Spleen (tissue), 11 donors: ENCODE data around the gene PTPDC1. TPM values are rescaled to one million over a fixed set of nuclear protein-coding genes. Genes with fewer than 3 reads are reported as not detected.

Source experiments
- DNase-seq: peaks from one replicate; pipeline ENCODE4 v3.0.0-alpha.2; 2020
- H3K27ac ChIP-seq, 8 donors: fragments of 200-600 bp; sonication (generic) in 7 of 8; 1 replicate in 4 of 8; 2 replicates in 4 of 8; pipeline versions ENCODE4 v1.5.0 to v1.8.0; 2016 to 2021; ENCODE audit warnings: inconsistent platforms in 4 of 8, mild to moderate bottlenecking in 4 of 8, moderate library complexity in 1 of 8
- H3K27me3 ChIP-seq, 7 donors: fragments of 200-600 bp; sonication (generic) in 6 of 7; replicated peaks in 1 of 7; 1 replicate in 4 of 7; 2 replicates in 3 of 7; pipeline versions ENCODE4 v1.5.0 to v1.8.0; 2016 to 2021; ENCODE audit warnings: inconsistent platforms in 3 of 7, mild to moderate bottlenecking in 1 of 7
- H3K36me3 ChIP-seq, 6 donors: fragments of 200-600 bp; sonication (generic) in 5 of 6; 1 replicate in 4 of 6; 2 replicates in 2 of 6; pipeline versions ENCODE4 v1.5.0 to v1.8.0; 2016 to 2021; ENCODE audit warnings: inconsistent platforms in 2 of 6
- H3K4me1 ChIP-seq, 6 donors: fragments of 200-600 bp; sonication (generic) in 5 of 6; 1 replicate in 3 of 6; 2 replicates in 3 of 6; pipeline versions ENCODE4 v1.5.0 to v1.8.0; 2016 to 2021; ENCODE audit warnings: inconsistent platforms in 3 of 6
- H3K4me3 ChIP-seq, 8 donors: fragments of 200-600 bp; sonication (generic) in 7 of 8; 1 replicate in 4 of 8; 2 replicates in 4 of 8; pipeline versions ENCODE4 v1.5.0 to v1.8.0; 2016 to 2021; ENCODE audit warnings: inconsistent platforms in 4 of 8, mild to moderate bottlenecking in 4 of 8, moderate library complexity in 2 of 8
- H3K9me3 ChIP-seq, 8 donors: fragments of 200-600 bp; sonication (generic) in 7 of 8; 1 replicate in 4 of 8; 2 replicates in 4 of 8; pipeline versions ENCODE4 v1.5.0 to v1.8.0; 2016 to 2021; ENCODE audit warnings: inconsistent platforms in 4 of 8
- CTCF ChIP-seq, 11 experiments: fragments of 200-600 bp in 7 of 11; fragments of 450-650 bp in 4 of 11; sonication (generic) in 4 of 11; IDR thresholded peaks in 8 of 11; conservative IDR thresholded peaks in 3 of 11; 1 replicate in 7 of 11; 2 replicates in 4 of 11; pipeline versions ENCODE4 v1.4.0 to v1.8.0; 2016 to 2021; ENCODE audit warnings: antibody characterized with exemption in 11 of 11, inconsistent platforms in 4 of 11, mild to moderate bottlenecking in 1 of 11
- POLR2A ChIP-seq, 3 donors: fragments of 450-650 bp; IDR thresholded peaks; one replicate each; pipeline ENCODE4 v1.5.1; 2017; ENCODE audit warnings: antibody characterized with exemption in 3 of 3, mild to moderate bottlenecking in 1 of 3
- POLR2AphosphoS5 ChIP-seq, 3 donors: sonication (generic); formaldehyde crosslinking; IDR thresholded peaks; one replicate each; pipeline ENCODE4 v1.5.1; 2017; ENCODE audit warnings: antibody characterized with exemption in 3 of 3
- WGBS, 5 donors: extraction: QIAGEN DNeasy Blood & Tissue Kit in 3 of 5; methylation state at CpG; one replicate each; pipeline versions ENCODE4 v1.1.5 to v1.1.7; 2013 to 2018; 5-methylcytosine and 5-hydroxymethylcytosine counted together
- intact Hi-C: fragments of 100-400 bp; cut with DNase I; formaldehyde crosslinking; loops from one replicate; pipeline ENCODE4 v1.15.0; 2023; ENCODE audit warnings: low total_unique reads
- polyA plus RNA-seq, 3 donors: library from polyadenylated mRNA; stranded (reverse); fragments of 200-250 nt; gene quantifications; one replicate each; pipeline ENCODE4 v1.2.1, GENCODE V29; 2013
- total RNA-seq, 7 donors: library from RNA; depleted of rRNA in 3 of 7; stranded (reverse); fragments of >200 nt in 3 of 7; fragmentation: NEBNext Ultra II Directional in 4 of 7; extraction: Animal tissue kit (Norgen Biotek cat#: 25700) in 4 of 7; gene quantifications; one replicate each; pipeline versions ENCODE4 v1.1.0 to v1.2.1, GENCODE V29; 2016 to 2021
- donor health status: healthy with polysubstance abuse.
- donor health status: DM: no; HTN: no; CAD: no; lungs with moderate emphysema.
- donor health status: DM: no; HTN: no; CAD: no.
- donor health status: Bipolar disorder and iron deficiency.
- donor health status: healthy.
- donor health status: DM: no; HTN: no; CAD: no.
- donor health status: DM: yes; HTN: yes; CAD: no.

Gene PTPDC1
- total and polyA plus RNA-seq, 10 donors = 1.9 to 10.5 (median 6.0) TPM

DNA sequence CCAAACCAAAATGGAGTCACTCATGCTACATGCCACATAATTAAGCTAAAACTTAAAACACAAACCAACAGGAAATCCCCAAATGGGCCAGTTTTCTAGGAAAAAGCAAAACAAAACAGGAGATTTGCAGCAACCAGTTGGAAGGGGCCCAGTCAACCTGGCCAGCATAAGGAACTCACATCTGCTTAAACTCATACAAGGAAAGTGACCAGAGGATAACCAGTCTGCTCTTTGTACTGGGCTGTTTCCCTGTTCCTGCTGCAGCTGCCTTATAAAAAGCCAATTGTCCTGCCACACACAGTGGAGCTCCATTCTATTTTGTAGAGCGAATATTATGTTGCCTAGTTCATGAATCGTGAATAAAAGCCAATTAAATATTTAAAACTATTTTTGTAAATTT, 29.5 kb upstream of the PTPDC1 start:
- no peak overlapping the region for H3K27ac ChIP-seq
- no peaks in the 10 kb centered on the region for H3K4me1 ChIP-seq
- no peaks in the 10 kb centered on the region for H3K27me3 ChIP-seq
- DNase-seq = no peak
- peaks cover 0 to 15% (median 0%) of the 10 kb centered on the region in 6 donors for H3K36me3 ChIP-seq
- TF ChIP-seq POLR2AphosphoS5 (IDR thresholded peaks at IDR 0.05) = no peak
- TF ChIP-seq POLR2A (IDR thresholded peaks at IDR 0.05) = no peak
- no peak for TF ChIP-seq CTCF (IDR thresholded peaks at IDR 0.05 in 8 of 11, conservative IDR thresholded peaks at IDR 0.05 in 3 of 11)
- intact Hi-C loops = no loop called here
- H3K9me3 ChIP-seq = peaks cover 0 to 20% (median 13%) of the 10 kb centered on the region in 8 donors
- 93 to 99% (median 97%) methylated on average over 2 of the region's 2 CpGs for WGBS, 5 donors
- H3K4me3 ChIP-seq = no peak overlapping the region

GRCh38 chr9:94056442-94056974, 27.8 kb upstream of the PTPDC1 start:
- H3K4me1 ChIP-seq = no peaks in the 10 kb centered on the region
- DNase-seq = no peak
- H3K4me3 ChIP-seq = no peak overlapping the region
- 37 to 56% (median 46%) methylated on average over 3 of the region's 3 CpGs for WGBS, 5 donors
- peaks cover 0 to 16% (median 0%) of the 10 kb centered on the region in 6 donors for H3K36me3 ChIP-seq
- H3K27me3 ChIP-seq = no peaks in the 10 kb centered on the region
- TF ChIP-seq POLR2AphosphoS5 (IDR thresholded peaks at IDR 0.05) (no peak), CTCF (IDR thresholded peaks at IDR 0.05 in 8 of 11, conservative IDR thresholded peaks at IDR 0.05 in 3 of 11) (no peak), POLR2A (IDR thresholded peaks at IDR 0.05) (no peak)
- no peak overlapping the region for H3K27ac ChIP-seq
- intact Hi-C loops = no loop called here
- H3K9me3 ChIP-seq = peaks cover 0 to 17% (median 11%) of the 10 kb centered on the region in 8 donors

DNA sequence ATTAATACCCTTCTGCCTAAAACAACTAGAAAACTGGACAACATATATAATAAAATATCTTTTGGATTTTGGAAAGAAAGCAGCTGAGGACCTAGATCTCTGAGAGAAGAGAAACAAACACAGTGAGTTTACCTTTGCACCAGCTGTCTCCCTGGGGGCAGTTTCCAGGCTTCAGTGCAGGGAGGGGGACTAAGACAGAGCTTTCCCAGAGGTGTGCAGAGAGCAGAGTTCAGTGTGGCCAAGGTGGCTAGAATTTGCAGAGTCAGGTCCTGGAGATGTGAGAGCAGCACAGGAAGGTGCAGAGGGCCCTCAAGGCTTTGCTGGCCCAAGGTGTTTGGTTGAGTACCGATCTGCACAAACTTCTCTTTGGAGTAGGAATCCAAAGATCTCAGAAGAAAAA, 26.3 kb upstream of the PTPDC1 start:
- Histone ChIP-seq H3K4me1 (no peaks in the 10 kb centered on the region), H3K36me3 (peaks cover 0 to 18% (median 0%) of the 10 kb centered on the region in 6 donors), H3K4me3 (no peak overlapping the region), H3K27me3 (no peaks in the 10 kb centered on the region), H3K27ac (no peak overlapping the region), H3K9me3 (peaks cover 3 to 28% (median 22%) of the 10 kb centered on the region in 8 donors)
- WGBS, 5 donors = 96 to 100% (median 100%) methylated on average over 1 of the region's 1 CpG
- TF ChIP-seq POLR2AphosphoS5 (IDR thresholded peaks at IDR 0.05) = no peak
- no peak for TF ChIP-seq POLR2A (IDR thresholded peaks at IDR 0.05)
- no peak for TF ChIP-seq CTCF (IDR thresholded peaks at IDR 0.05 in 8 of 11, conservative IDR thresholded peaks at IDR 0.05 in 3 of 11)
- no peak for DNase-seq
- intact Hi-C loops = no loop called here

- intact Hi-C loops = no loop called here
Measured at GRCh38 chr9:94061864-94062263, 22.4 kb upstream of the PTPDC1 start.

More at GRCh38 chr9:94061864-94062263, 22.4 kb upstream of the PTPDC1 start:
- TF ChIP-seq POLR2AphosphoS5 (IDR thresholded peaks at IDR 0.05) (no peak), POLR2A (IDR thresholded peaks at IDR 0.05) (no peak), CTCF (IDR thresholded peaks at IDR 0.05 in 8 of 11, conservative IDR thresholded peaks at IDR 0.05 in 3 of 11) (no peak)
- H3K27me3 ChIP-seq = no peaks in the 10 kb centered on the region
- no peak overlapping the region for H3K27ac ChIP-seq
- H3K4me1 ChIP-seq = peaks cover 0 to 7% (median 4%) of the 10 kb centered on the region in 6 donors
- no peak for DNase-seq
- H3K9me3 ChIP-seq = peaks cover 3 to 28% (median 22%) of the 10 kb centered on the region in 8 donors
- WGBS, 5 donors = 91 to 96% (median 95%) methylated on average over 3 of the region's 3 CpGs
- peaks cover 0 to 18% (median 0%) of the 10 kb centered on the region in 6 donors for H3K36me3 ChIP-seq
- H3K4me3 ChIP-seq = no peak overlapping the region
